GM21717 (cell line): ENCODE measurements around the gene CARS2.
A peak's percentile ranks its signal among the peaks of the same experiment; 100 is the strongest.

ENCODE experiments used
- ATAC-seq: cut with Tn5 transposase; IDR thresholded peaks from one replicate; pipeline ENCODE4 v1.9.1; 2021; ENCODE audit warnings: mild to moderate bottlenecking, moderate library complexity; ENCODE audit not compliant: unreplicated experiment

The CARS2 gene

GRCh38 chr13:110653851-110654250, 52.1 kb downstream of the CARS2 start:
- no peak for ATAC-seq

GRCh38 chr13:110653271-110653670, 52.6 kb downstream of the CARS2 start:
- ATAC-seq, result no peak

- ATAC-seq, result no peak
Measured at GRCh38 chr13:110652764-110653163, 53.2 kb downstream of the CARS2 start.

DNA sequence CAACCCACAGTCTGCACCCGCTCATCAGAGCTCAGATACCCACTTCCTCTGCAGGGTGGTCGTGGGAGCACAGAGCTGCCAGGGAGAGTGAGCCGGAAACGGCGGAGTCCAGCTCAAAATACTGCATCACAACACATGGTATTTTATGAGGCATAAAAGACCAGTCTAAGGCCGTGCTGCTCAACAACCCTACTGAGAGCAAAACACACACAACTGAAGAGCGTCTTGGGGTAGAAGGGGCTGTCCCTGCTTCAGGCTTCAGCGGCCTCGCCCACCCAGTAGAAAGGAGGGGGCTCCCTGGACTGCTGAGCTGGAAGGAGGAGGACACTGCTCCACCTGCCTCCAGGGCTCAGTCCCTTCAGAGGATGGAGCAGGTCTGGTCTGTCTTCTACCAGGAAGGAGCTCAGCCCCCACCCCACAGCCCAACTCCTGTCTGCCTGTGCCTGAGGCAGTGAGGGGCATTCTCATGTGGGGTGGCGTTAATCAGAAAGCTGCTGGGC, 53.6 kb downstream of the CARS2 start:
- ATAC-seq, result no peak

- ATAC-seq, result no peak
Measured at GRCh38 chr13:110651726-110652230, 54.1 kb downstream of the CARS2 start.

GRCh38 chr13:110651271-110651670, 54.6 kb downstream of the CARS2 start:
- ATAC-seq, result no peak

- ATAC-seq, result no peak
Measured at GRCh38 chr13:110650436-110650835, 55.5 kb downstream of the CARS2 start.

DNA sequence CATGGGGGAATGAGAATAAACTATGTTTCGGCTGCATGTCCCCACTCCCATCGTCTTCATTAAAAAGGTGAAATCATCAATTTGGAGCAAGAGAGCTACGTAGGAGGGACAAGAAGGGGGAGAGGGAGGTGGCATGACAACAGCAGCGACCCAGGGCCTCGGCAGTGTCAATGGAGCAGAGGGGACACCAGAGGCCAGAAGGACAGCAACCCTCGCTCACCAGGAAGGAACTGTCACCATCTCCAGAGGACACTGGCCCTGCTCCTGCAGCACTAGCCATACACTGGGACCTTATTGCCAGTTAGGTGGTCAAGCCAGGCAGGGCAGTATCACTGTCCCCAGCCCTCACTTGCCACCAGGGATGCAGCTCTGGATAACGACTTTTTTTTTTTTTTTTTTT, 56.4 kb downstream of the CARS2 start:
- no peak for ATAC-seq

DNA sequence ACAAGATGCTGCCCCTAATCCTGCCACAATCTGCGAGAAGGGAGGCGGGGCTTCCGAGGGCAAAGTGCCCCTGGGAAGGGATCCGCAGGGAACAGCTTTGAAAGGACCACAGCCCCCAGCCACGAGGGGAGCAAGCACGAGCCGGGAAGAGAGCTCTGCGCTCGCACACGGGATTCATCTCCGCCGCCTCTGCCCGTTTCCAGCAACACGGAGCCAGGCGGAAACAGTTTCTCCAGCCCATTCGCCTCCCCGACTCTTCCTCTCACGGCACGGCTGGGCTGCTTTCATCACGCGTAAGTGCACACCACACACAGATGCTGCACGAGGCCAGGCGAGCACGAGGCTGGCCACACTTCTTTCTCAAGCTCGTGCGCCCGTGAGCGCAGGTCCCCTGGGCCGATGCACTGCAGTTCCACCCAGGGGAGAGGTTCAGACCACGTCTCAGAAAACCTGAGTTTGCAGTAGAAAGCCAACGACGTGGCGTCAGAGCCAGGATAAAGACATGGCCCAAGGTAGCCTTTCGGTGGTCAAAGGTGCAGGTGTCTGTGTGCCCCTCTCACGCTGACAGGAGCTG, 57.0 kb downstream of the CARS2 start:
- no peak for ATAC-seq

GRCh38 chr13:110648146-110648819, 57.6 kb downstream of the CARS2 start:
- no peak for ATAC-seq

DNA sequence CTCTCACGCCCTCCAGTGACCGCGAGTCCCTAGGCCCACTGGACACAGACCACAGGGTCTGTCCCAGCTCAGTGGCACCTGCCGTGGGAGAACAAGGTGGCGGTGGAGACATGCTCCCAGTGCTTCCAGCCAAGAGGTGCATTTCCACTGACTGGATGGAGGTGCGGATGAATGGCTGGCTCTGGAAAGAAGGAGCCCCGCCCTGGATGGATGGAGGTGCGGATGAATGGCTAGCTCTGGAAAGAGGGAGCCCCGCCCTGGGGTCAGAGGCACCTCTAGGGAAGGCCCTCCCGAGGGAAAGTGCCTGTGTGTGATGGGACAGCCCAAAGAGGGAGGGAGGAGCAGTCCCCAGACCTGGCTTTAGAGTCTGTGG, 58.6 kb downstream of the CARS2 start:
- ATAC-seq, result no peak

GRCh38 chr13:110646442-110647364, 59.2 kb downstream of the CARS2 start:
- no peak for ATAC-seq

DNA sequence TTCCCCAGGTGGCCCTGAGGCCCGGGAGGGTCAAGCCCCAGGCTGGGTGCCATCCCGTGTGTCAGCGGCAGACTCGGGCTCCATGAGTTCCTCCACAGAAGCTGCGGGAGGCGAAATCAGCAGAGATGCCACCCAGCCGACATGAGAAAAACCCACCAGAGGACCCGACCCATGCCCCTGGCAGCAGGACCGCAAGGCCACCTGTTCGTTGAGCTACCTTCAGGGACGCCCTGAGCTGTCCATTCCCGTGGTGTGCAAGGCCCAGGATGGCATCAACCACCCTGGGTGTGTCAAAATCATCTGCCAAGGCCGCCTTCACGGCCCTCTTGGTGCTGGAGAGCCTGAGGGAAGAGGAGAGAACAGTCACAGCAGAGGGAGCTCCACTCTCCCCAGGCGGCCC, 60.2 kb downstream of the CARS2 start:
- ATAC-seq, result no peak

- ATAC-seq, result peak; percentile 55
Measured at GRCh38 chr13:110644892-110645521, 60.9 kb downstream of the CARS2 start.

DNA sequence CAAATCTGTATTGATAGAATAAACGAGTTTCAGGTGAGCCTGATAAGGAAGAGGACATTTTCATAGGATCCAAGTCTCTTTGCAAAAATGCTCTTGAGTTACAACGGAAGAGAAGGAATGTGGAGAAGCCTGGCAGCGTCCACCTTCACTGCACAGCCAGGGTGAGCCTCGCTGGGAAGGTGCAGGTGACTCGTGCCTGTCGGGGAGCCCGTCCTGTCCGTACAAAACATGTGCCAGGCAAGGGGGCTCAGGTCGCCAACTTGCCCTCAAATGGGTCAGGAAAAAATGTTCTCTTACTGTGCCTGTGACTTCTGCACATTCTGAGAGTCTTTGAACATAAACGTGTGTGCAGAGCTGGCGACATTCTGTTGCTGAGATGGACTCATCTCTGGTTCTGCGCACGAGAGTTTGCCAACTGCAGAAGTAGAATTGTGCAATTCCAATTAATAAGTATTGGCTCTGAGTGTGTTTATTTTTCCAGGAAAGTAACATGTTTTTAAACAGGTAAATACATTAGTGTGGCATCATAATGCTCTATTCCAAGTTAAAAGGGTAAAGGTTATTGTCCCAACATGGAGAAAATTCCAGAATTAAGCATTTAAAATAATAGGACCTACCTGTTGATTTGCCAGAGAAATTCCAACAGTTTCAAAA, 62.0 kb downstream of the CARS2 start:
- no peak for ATAC-seq

- no peak for ATAC-seq
Measured at GRCh38 chr13:110643324-110643723, 62.6 kb downstream of the CARS2 start.

DNA sequence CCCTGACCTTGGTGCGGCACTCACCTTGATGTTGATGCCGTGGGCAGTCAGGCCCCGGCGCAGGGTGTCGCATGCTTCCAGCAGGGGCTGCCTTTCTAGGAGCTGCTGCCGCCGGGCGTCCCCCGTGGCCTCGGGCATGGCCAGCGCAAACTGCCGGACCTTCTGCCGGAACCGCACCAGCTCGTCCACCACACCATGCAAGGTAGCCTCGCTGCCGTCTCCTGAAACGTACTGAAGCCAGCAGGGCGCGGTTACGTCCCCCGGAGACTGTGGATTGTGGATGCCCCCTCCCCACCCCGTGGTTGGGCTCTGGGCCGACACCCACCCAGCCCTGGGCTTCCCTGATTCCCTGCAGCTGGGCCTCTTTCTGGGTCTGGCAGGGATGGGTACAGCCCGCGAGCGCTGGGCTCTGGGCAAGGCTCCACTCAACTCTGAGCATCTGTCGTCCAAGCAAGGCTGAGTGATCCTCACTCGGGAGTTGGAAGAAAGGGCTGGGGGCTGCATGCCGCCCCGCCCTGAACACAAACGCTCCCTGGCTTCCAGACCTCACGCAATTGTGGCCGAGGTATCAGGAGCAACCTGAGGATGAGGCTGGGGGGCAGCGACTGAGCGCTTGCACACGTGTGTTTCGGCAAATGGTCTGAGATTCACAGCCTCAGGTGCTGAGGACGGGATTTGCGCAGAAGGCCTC, 63.5 kb downstream of the CARS2 start:
- no peak for ATAC-seq

DNA sequence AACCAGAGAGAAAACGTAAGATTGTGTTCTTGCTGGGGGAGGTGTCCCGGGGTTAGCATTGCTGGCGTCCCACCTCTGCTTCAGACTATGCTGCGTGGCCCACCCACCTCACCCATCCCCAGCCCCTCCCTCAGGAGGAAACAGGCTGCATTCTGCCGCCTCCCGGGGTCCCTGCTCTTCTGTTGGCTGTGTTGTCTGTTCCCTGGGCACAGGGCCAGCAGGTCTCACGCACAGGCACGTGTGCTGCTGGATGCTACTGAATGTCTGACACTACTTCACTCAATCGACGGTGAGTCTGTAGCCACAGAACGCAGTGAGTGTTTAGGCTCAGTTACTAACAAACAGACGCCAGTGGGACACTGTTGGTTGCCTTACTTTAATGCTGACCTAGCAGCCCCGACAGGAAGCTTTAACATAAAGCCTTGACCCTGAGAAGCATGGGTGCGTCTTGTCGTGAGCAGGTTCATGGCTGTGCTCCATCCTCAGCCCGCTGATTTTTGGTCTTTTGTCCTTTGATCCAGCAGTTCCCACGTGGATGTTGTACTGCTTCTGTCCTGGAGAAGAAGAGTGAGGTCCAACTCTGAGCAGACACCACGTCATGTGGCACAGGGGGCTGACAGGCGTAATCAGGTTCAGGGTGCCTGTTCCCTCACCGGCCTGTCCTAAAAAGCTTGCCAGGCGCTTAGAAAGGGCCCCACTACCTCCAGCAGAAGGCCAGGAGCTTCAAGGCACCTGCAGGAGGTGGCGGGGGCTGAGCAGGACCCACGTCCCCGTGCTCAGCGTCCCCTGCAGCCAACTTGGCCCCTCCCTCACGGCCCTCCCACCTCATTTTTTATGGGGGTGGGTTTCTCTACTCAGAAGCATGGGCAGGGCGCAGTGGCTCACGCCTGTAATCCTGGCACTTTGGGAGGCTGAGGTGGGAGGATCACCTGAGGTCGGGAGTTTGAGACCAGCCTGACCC, 64.6 kb downstream of the CARS2 start:
- no peak for ATAC-seq

GRCh38 chr13:110640591-110641029, 65.3 kb downstream of the CARS2 start:
- no peak for ATAC-seq
